Measurements from ENCODE around the gene LDHAL6A.

DNA sequence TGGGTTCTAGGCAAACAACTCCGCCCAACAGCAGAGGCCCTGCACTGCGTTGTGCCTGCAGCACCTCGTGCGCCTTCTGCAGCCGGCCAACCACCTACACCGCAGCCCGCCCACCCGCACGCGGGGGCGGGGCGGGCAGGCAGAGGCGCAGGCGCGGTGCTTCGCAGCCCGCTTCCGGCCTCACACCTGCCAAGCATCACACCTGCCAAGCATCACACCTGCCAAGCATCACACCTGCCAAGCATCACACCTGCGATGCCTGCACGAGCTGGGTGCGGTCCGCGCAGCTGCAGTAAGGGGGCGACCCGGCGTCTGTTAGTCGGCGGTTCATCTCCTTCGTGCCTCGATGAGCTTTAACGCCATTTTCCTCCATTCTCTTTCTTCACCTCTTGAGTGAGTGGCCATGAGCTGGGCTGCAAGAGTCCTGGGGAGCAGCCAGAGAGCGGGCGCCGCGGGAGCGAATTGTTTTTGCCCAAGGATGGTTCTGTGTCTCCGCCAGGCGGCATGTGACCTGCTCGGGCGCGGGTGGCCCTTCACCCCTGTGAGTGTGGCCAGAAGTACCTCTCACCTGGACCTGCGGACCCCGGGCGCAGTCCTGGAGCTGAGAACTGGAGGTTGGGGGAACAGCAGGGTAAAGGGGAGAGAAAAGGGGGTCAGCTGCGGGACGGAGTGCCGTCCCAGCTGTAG lies at the start of gene LDHAL6A:
- TF ChIP-seq, protein P1, sequence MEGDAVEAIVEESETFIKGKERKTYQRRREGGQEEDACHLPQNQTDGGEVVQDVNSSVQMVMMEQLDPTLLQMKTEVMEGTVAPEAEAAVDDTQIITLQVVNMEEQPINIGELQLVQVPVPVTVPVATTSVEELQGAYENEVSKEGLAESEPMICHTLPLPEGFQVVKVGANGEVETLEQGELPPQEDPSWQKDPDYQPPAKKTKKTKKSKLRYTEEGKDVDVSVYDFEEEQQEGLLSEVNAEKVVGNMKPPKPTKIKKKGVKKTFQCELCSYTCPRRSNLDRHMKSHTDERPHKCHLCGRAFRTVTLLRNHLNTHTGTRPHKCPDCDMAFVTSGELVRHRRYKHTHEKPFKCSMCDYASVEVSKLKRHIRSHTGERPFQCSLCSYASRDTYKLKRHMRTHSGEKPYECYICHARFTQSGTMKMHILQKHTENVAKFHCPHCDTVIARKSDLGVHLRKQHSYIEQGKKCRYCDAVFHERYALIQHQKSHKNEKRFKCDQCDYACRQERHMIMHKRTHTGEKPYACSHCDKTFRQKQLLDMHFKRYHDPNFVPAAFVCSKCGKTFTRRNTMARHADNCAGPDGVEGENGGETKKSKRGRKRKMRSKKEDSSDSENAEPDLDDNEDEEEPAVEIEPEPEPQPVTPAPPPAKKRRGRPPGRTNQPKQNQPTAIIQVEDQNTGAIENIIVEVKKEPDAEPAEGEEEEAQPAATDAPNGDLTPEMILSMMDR (IDR thresholded peaks at IDR 0.05), result no peak
- TF ChIP-seq POLR2A (IDR thresholded peaks at IDR 0.05), result no peak

Data from heart left ventricle (tissue), 13 donors.